IMR-90 (cell line): Measurements from ENCODE around the gene SERP2. TPM values are rescaled to one million over a fixed set of nuclear protein-coding genes. Genes with fewer than 3 reads are reported as not detected.

ENCODE experiments used
- ATAC-seq: fragments of 200-7000 bp; cut with Tn5 transposase; 2 replicates; pipeline ENCODE4 v1.9.1; 2020; ENCODE audit warnings: low read depth, mild to moderate bottlenecking, moderate library complexity
- BruUV-seq: library from RNA; stranded (reverse); fragments of 400-500 nt; replicated peaks from 2 replicates; lab custom pipeline; 2021; lab: Mats Ljungman, UMichigan
- CTCF ChIA-PET: fragments of 300-600 bp; formaldehyde crosslinking; extraction: SDS; loops from one replicate; lab custom pipeline; 2021; ENCODE audit warnings: antibody characterized with exemption; lab: Yijun Ruan, JAX
- POLR2A ChIA-PET: fragments of 300-600 bp; sonication (Branson Sonifier 250); formaldehyde crosslinking; loops from one replicate; lab custom pipeline; 2022; ENCODE audit warnings: antibody characterized with exemption; ENCODE audit not compliant: unreplicated experiment; lab: Charles Lee
- DNase-seq: peaks from one replicate; pipeline ENCODE4 v3.0.0; 2013
- H2AFZ ChIP-seq: replicated peaks from 2 replicates; pipeline ENCODE3; 2013; ENCODE audit warnings: low read length, mild to moderate bottlenecking; ENCODE audit not compliant: poor library complexity
- H2AK5ac ChIP-seq: 2 replicates; pipeline ENCODE4 v1.6.1; 2013; ENCODE audit warnings: low read depth, low read length, inconsistent platforms
- H2AK9ac ChIP-seq: replicated peaks from 2 replicates; pipeline ENCODE3; 2013; ENCODE audit warnings: mild to moderate bottlenecking, low read depth, low read length, moderate library complexity; ENCODE audit not compliant: poor library complexity
- H2BK120ac ChIP-seq: 2 replicates; pipeline ENCODE4 v1.6.1; 2013; ENCODE audit warnings: low read depth, low read length, inconsistent platforms
- H2BK15ac ChIP-seq: 3 replicates; pipeline ENCODE4 v1.6.1; 2013; ENCODE audit warnings: low read depth, low read length, inconsistent platforms
- H2BK20ac ChIP-seq: 2 replicates; pipeline ENCODE4 v1.6.1; 2013; ENCODE audit warnings: low read depth, mild to moderate bottlenecking, inconsistent platforms, low read length, moderate library complexity
- H2BK5ac ChIP-seq: 2 replicates; pipeline ENCODE4 v1.6.1; 2013; ENCODE audit warnings: mild to moderate bottlenecking, low read depth, low read length, inconsistent platforms; ENCODE audit not compliant: poor library complexity, severe bottlenecking
- H3K14ac ChIP-seq: replicated peaks from 2 replicates; pipeline ENCODE4 v1.6.1; 2013; ENCODE audit warnings: low read depth, low read length, inconsistent platforms
- H3K18ac ChIP-seq: 2 replicates; pipeline ENCODE4 v1.6.1; 2013; ENCODE audit warnings: low read depth, low read length, control low read depth
- H3K23ac ChIP-seq: 2 replicates; pipeline ENCODE4 v1.6.1; 2013; ENCODE audit warnings: low read depth, low read length, inconsistent platforms
- H3K27ac ChIP-seq: 2 replicates; pipeline ENCODE4 v1.5.1; 2013; ENCODE audit warnings: mild to moderate bottlenecking, control low read depth, low read length; ENCODE audit not compliant: insufficient read depth
- H3K27me3 ChIP-seq: 2 replicates; pipeline ENCODE4 v1.6.1; 2013; ENCODE audit warnings: low read length; ENCODE audit not compliant: control insufficient read depth, insufficient read depth
- H3K36me3 ChIP-seq: 2 replicates; pipeline ENCODE4 v1.6.1; 2013; ENCODE audit warnings: low read length, mixed read lengths; ENCODE audit not compliant: control insufficient read depth, insufficient read depth
- H3K4ac ChIP-seq: 2 replicates; pipeline ENCODE4 v1.6.1; 2013; ENCODE audit warnings: low read depth, low read length, inconsistent platforms
- H3K4me1 ChIP-seq: 2 replicates; pipeline ENCODE4 v1.6.1; 2013; ENCODE audit warnings: low read length, mixed read lengths; ENCODE audit not compliant: control insufficient read depth, insufficient read depth
- H3K4me2 ChIP-seq: 2 replicates; pipeline ENCODE4 v1.6.1; 2013; ENCODE audit warnings: low read depth, mild to moderate bottlenecking, control low read depth, low read length, moderate library complexity
- H3K4me3 ChIP-seq: 2 replicates; pipeline ENCODE4 v1.5.1; 2013; ENCODE audit warnings: low read depth, mild to moderate bottlenecking, control low read depth, low read length, moderate library complexity; ENCODE audit not compliant: insufficient read depth
- H3K56ac ChIP-seq: 2 replicates; pipeline ENCODE4 v1.6.1; 2013; ENCODE audit warnings: low read length, inconsistent platforms; ENCODE audit not compliant: insufficient read depth; ENCODE audit errors: extremely low read depth
- H3K79me1 ChIP-seq, 2 experiments: 2 replicates each; pipeline ENCODE4 v1.6.1; 2013; ENCODE audit warnings: low read length in 2 of 2, inconsistent platforms in 1 of 2, low read depth in 1 of 2
- H3K9ac ChIP-seq: 2 replicates; pipeline ENCODE4 v1.6.1; 2013; ENCODE audit warnings: low read depth, low read length, control low read depth
- H3K9me1 ChIP-seq: 2 replicates; pipeline ENCODE4 v1.6.1; 2013; ENCODE audit warnings: low read length, inconsistent platforms; ENCODE audit not compliant: insufficient read depth
- H3K9me3 ChIP-seq: 2 replicates; pipeline ENCODE4 v1.6.1; 2013; ENCODE audit warnings: low read length; ENCODE audit not compliant: control insufficient read depth, insufficient read depth
- H4K20me1 ChIP-seq: 2 replicates; pipeline ENCODE4 v1.6.1; 2013; ENCODE audit warnings: low read length, inconsistent platforms; ENCODE audit not compliant: insufficient read depth
- H4K5ac ChIP-seq: 2 replicates; pipeline ENCODE4 v1.6.1; 2013; ENCODE audit warnings: mild to moderate bottlenecking, low read depth, low read length, control low read depth
- H4K8ac ChIP-seq, 2 experiments: 2 replicates each; pipeline ENCODE4 v1.6.1; 2013; ENCODE audit warnings: low read depth in 2 of 2, low read length in 2 of 2, control low read depth in 1 of 2, inconsistent platforms in 1 of 2
- H4K91ac ChIP-seq: 2 replicates; pipeline ENCODE4 v1.6.1; 2013; ENCODE audit warnings: low read depth, low read length, inconsistent platforms; ENCODE audit not compliant: insufficient read depth
- BHLHE40 ChIP-seq: fragments of 150-350 bp; IDR thresholded peaks from 2 replicates; pipeline ENCODE4 v1.6.1; 2016; ENCODE audit warnings: mild to moderate bottlenecking, low read depth, low read length
- CEBPB ChIP-seq: IDR thresholded peaks from 2 replicates; pipeline ENCODE4 v1.6.1; 2012; ENCODE audit warnings: low read depth, low read length, improper control_type of control experiment
- FOS ChIP-seq: fragments of 150-350 bp; IDR thresholded peaks from 2 replicates; pipeline ENCODE4 v1.6.1; 2016; ENCODE audit warnings: low read depth, low read length
- MAFK ChIP-seq: IDR thresholded peaks from 2 replicates; pipeline ENCODE4 v1.6.1; 2012; ENCODE audit warnings: low read depth, low read length, improper control_type of control experiment
- MXI1 ChIP-seq: IDR thresholded peaks from 2 replicates; pipeline ENCODE4 v1.6.1; 2012; ENCODE audit warnings: low read depth, mild to moderate bottlenecking, low read length, moderate library complexity, borderline replicate concordance
- NFE2L2 ChIP-seq: fragments of 150-350 bp; IDR thresholded peaks from 2 replicates; pipeline ENCODE4 v1.6.1; 2016; ENCODE audit warnings: low read depth, mild to moderate bottlenecking, low read length
- RAD21 ChIP-seq: IDR thresholded peaks from 2 replicates; pipeline ENCODE4 v1.6.1; 2012; ENCODE audit warnings: low read length, improper control_type of control experiment
- RCOR1 ChIP-seq: IDR thresholded peaks from 2 replicates; pipeline ENCODE4 v1.6.1; 2012; ENCODE audit warnings: mild to moderate bottlenecking, low read length, improper control_type of control experiment; ENCODE audit not compliant: insufficient replicate concordance
- RFX5 ChIP-seq: IDR thresholded peaks from 2 replicates; pipeline ENCODE4 v1.8.0; 2012; ENCODE audit warnings: low read depth, mild to moderate bottlenecking, low read length, moderate library complexity
- SMC3 ChIP-seq: fragments of 150-350 bp; IDR thresholded peaks from 2 replicates; pipeline ENCODE4 v1.6.1; 2016; ENCODE audit warnings: low read depth, mild to moderate bottlenecking, antibody characterized with exemption, low read length, moderate library complexity
- WGBS, 2 experiments: methylation state at CpG; one replicate each; pipeline versions ENCODE4 v1.1.5 to v1.1.7; 2013; ENCODE audit warnings: missing lambda C conversion rate in 2 of 2; ENCODE audit not compliant: insufficient read length in 1 of 2; ENCODE audit errors: extremely low coverage in 2 of 2; 5-methylcytosine and 5-hydroxymethylcytosine counted together
- dilution Hi-C: fragments of 300-500 bp; cut with HindIII; formaldehyde crosslinking; loops from one replicate; pipeline ENCODE4 v1.14.3; 2018; ENCODE audit warnings: low sequenced_read_pairs; ENCODE audit not compliant: unreplicated experiment
- in situ Hi-C: fragments of 300-500 bp; cut with MboI; formaldehyde crosslinking; loops from 3 replicates; pipeline ENCODE4 v1.14.3; 2019; ENCODE audit warnings: low sequenced_read_pairs, inconsistent platforms, mixed read lengths
- intact Hi-C: fragments of 100-400 bp; cut with micrococcal nuclease; formaldehyde crosslinking; loops from 2 replicates; pipeline ENCODE4 v1.10.0; 2022
- polyA plus RNA-seq, 3 experiments: library from polyadenylated mRNA; depleted of rRNA; stranded (reverse); fragments of >200 nt; gene quantifications; 2 replicates each; pipeline ENCODE4 v1.2.3, GENCODE V29; 2012; ENCODE audit warnings: low replicate concordance in 1 of 3
- total RNA-seq: library from RNA; depleted of rRNA; stranded (reverse); fragments of >200 nt; gene quantifications from 2 replicates; pipeline ENCODE4 v1.2.3, GENCODE V29; 2012
- TF ChIP-seq, protein P1 (sequence below): fragments of 150-350 bp; IDR thresholded peaks from 2 replicates; pipeline ENCODE4 v1.6.1; 2017; ENCODE audit warnings: mild to moderate bottlenecking, antibody characterized with exemption, low read length, low read depth
- TF ChIP-seq, protein P2 (sequence below): fragments of 150-350 bp; IDR thresholded peaks from 2 replicates; pipeline ENCODE4 v1.6.1; 2016; ENCODE audit warnings: low read depth, mild to moderate bottlenecking, low read length, moderate library complexity, borderline replicate concordance

SERP2 gene
- total and polyA plus RNA-seq, 2 of the 4 experiments (the other 2 are of a cell fraction) = 0.54 to 1.4 TPM

DNA sequence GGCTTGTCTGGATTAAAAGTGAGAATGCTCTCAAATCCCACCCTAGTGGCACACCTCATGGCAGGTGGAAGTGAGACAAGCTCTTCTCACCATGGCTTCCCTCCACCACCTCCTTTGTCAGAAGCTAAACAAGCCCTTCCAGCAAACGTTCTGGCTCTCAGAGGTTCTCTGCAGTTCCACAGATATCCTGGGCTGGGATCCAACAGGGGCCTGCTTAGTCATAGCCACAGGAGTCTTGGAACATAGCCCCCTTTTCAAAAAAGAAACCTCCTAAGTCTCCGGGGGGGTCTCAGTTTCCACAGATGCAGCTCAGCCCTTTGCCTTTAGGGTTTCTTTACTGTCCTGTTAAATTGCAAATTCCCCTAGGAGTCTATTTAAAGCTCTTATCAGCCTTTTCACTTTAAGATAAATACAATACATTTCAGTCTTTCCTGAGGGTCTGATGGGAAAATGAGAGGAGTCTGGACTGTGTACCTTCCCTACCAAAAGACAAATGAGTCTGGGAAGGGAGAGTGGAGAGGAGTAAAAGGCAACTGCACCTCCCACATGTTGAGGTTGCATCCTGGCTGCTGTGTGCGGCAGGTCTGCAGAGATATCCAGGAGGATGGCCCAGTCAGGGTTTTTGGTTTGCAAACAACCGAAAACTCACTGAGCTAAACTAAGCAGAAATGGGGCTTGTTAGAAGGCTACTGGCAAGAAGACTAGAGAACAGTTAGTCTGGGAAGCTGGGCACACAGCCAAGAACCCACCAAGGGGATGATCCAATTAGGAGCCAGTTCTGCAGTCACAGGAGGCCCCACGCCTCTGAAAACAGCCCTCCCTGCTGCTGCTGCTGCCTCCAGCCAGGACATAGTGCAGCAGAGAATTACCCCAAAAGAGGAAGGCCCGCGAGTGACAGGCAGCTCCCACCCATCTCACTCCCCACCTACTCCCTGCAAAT lies 41.4 kb upstream of the SERP2 start:
- CTCF ChIA-PET = no interaction called here
- Histone ChIP-seq H2BK15ac (no peak overlapping the region; the same call in 2 of the 3 replicates), H3K9ac (no peak overlapping the region), H2AK9ac (no peak overlapping the region), H3K79me1 (no peaks in the 10 kb centered on the region), H3K18ac (no peak overlapping the region), H3K56ac (no peak overlapping the region), H3K4ac (no peak overlapping the region), H3K9me1 (no peaks in the 10 kb centered on the region), H3K23ac (peak overlapping the region; percentile 48; the same call in 1 of the 2 replicates), H2BK5ac (no peak overlapping the region), H3K27me3 (no peaks in the 10 kb centered on the region), H3K14ac (peak overlapping the region; percentile 59; the same call in 1 of the 2 replicates), H3K4me2 (no peak overlapping the region; the same call in 1 of the 2 replicates), H3K36me3 (no peaks in the 10 kb centered on the region), H2AK5ac (no peak overlapping the region), H4K8ac (no peak overlapping the region), H2BK20ac (peak overlapping the region; percentile 45), H4K20me1 (no peaks in the 10 kb centered on the region), H2BK120ac (peak overlapping the region; percentile 22; the same call in 1 of the 2 replicates), H3K9me3 (no peaks in the 10 kb centered on the region), H4K91ac (peak overlapping the region; percentile 59; the same call in 1 of the 2 replicates), H4K5ac (no peak overlapping the region), H3K4me1 (peaks cover 5% of the 10 kb centered on the region; the same call in 1 of the 2 replicates), H3K27ac (no peak overlapping the region), H3K4me3 (no peak overlapping the region), H2AFZ (peak overlapping the region; percentile 66)
- intact Hi-C loops = no loop called here
- in situ Hi-C loops = no loop called here
- WGBS, 2 experiments = 13% methylated on average over 2 of the region's 7 CpGs; no CpG with 5 or more reads in 1 of the 2 experiments
- DNase-seq (peak; percentile 84), ATAC-seq (peak; percentile 73)
- dilution Hi-C loops = no loop called here
- POLR2A ChIA-PET = no interaction called here
- TF ChIP-seq MAFK (no peak), NFE2L2 (no peak), RAD21 (no peak), FOS (no peak), BHLHE40 (no peak), CEBPB (no peak), MXI1 (no peak), RCOR1 (no peak), SMC3 (no peak), RFX5 (no peak)
- TF ChIP-seq, protein P1, sequence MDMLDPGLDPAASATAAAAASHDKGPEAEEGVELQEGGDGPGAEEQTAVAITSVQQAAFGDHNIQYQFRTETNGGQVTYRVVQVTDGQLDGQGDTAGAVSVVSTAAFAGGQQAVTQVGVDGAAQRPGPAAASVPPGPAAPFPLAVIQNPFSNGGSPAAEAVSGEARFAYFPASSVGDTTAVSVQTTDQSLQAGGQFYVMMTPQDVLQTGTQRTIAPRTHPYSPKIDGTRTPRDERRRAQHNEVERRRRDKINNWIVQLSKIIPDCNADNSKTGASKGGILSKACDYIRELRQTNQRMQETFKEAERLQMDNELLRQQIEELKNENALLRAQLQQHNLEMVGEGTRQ = no peak
- TF ChIP-seq, protein P2, sequence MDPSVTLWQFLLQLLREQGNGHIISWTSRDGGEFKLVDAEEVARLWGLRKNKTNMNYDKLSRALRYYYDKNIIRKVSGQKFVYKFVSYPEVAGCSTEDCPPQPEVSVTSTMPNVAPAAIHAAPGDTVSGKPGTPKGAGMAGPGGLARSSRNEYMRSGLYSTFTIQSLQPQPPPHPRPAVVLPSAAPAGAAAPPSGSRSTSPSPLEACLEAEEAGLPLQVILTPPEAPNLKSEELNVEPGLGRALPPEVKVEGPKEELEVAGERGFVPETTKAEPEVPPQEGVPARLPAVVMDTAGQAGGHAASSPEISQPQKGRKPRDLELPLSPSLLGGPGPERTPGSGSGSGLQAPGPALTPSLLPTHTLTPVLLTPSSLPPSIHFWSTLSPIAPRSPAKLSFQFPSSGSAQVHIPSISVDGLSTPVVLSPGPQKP = no peak
- BruUV-seq = no TSS peak
